HepG2 (cell line): Measurements from ENCODE around the gene ZNF548. TPM values are rescaled to one million over a fixed set of nuclear protein-coding genes. Genes with fewer than 3 reads are reported as not detected.

Source experiments
- ADNP ChIP-seq: sonication (generic); formaldehyde crosslinking; IDR thresholded peaks from 2 replicates; pipeline ENCODE4 v1.4.0; 2020; ENCODE audit warnings: missing genetic modification reagents
- BHLHE40 ChIP-seq: IDR thresholded peaks from 2 replicates; pipeline ENCODE4 v1.6.1; 2011; ENCODE audit warnings: low read length, improper control_type of control experiment
- FOXA3 ChIP-seq: IDR thresholded peaks from 2 replicates; pipeline ENCODE4 v1.6.1; 2016; ENCODE audit warnings: missing genetic modification reagents, missing compliant biosample characterization
- FOXK1 ChIP-seq: sonication (generic); formaldehyde crosslinking; IDR thresholded peaks from 2 replicates; pipeline ENCODE4 v1.4.0; 2020; ENCODE audit warnings: low read depth, missing genetic modification reagents, borderline replicate concordance
- FOXM1 ChIP-seq: sonication (generic); formaldehyde crosslinking; IDR thresholded peaks from 2 replicates; pipeline ENCODE4 v1.5.0; 2020; ENCODE audit warnings: missing genetic modification reagents
- FOXO4 ChIP-seq: sonication (generic); formaldehyde crosslinking; conservative IDR thresholded peaks from 2 replicates; pipeline ENCODE4 v1.8.1; 2023; ENCODE audit warnings: missing genetic modification reagents
- GTF3A ChIP-seq: sonication (generic); formaldehyde crosslinking; conservative IDR thresholded peaks from 2 replicates; pipeline ENCODE4 v1.4.0; 2020; ENCODE audit warnings: mild to moderate bottlenecking, missing genetic modification reagents
- KDM2A ChIP-seq: sonication (generic); formaldehyde crosslinking; IDR thresholded peaks from 2 replicates; pipeline ENCODE4 v1.4.0; 2020; ENCODE audit warnings: low read depth, missing genetic modification reagents, borderline replicate concordance
- MATR3 ChIP-seq: sonication (generic); formaldehyde crosslinking; IDR thresholded peaks from 2 replicates; pipeline ENCODE4 v1.4.0; 2020; ENCODE audit warnings: missing genetic modification reagents
- MEIS2 ChIP-seq: sonication (generic); formaldehyde crosslinking; IDR thresholded peaks from 2 replicates; pipeline ENCODE4 v1.9.0; 2021; ENCODE audit warnings: mild to moderate bottlenecking, missing genetic modification reagents
- NR1H2 ChIP-seq: sonication (generic); formaldehyde crosslinking; IDR thresholded peaks from 2 replicates; pipeline ENCODE4 v1.8.1; 2022; ENCODE audit warnings: low read depth, missing genetic modification reagents, borderline replicate concordance
- NRL ChIP-seq: sonication (generic); formaldehyde crosslinking; IDR thresholded peaks from 2 replicates; pipeline ENCODE4 v1.5.0; 2020; ENCODE audit warnings: missing genetic modification reagents, mild to moderate bottlenecking, moderate library complexity, borderline replicate concordance
- RARA ChIP-seq: IDR thresholded peaks from 2 replicates; pipeline ENCODE4 v1.6.1; 2016; ENCODE audit warnings: missing genetic modification reagents, missing compliant biosample characterization
- TEAD3 ChIP-seq: optimal IDR thresholded peaks from 2 replicates; pipeline ENCODE3; 2016; ENCODE audit warnings: borderline replicate concordance
- THYN1 ChIP-seq: sonication (generic); formaldehyde crosslinking; IDR thresholded peaks from 2 replicates; pipeline ENCODE4 v1.8.1; 2023; ENCODE audit warnings: low read depth, mild to moderate bottlenecking, moderate library complexity, missing genetic modification reagents, borderline replicate concordance
- ZFY ChIP-seq: sonication (generic); formaldehyde crosslinking; IDR thresholded peaks from 2 replicates; pipeline ENCODE4 v1.4.0; 2020; ENCODE audit warnings: missing genetic modification reagents
- ZNF451 ChIP-seq: sonication (generic); formaldehyde crosslinking; IDR thresholded peaks from 2 replicates; pipeline ENCODE4 v1.5.0; 2020; ENCODE audit warnings: mild to moderate bottlenecking, missing genetic modification reagents
- ZNF501 ChIP-seq: sonication (generic); formaldehyde crosslinking; IDR thresholded peaks from 2 replicates; pipeline ENCODE4 v1.5.1; 2020; ENCODE audit warnings: mild to moderate bottlenecking, moderate library complexity, missing genetic modification reagents
- ZZZ3 ChIP-seq: sonication (generic); formaldehyde crosslinking; IDR thresholded peaks from 2 replicates; pipeline ENCODE4 v1.4.0; 2020; ENCODE audit warnings: missing genetic modification reagents, mild to moderate bottlenecking, borderline replicate concordance
- polyA plus RNA-seq, 8 experiments: library from polyadenylated mRNA; depleted of rRNA in 3 of 8; stranded (reverse) in 7 of 8; unstranded in 1 of 8; fragments of >200 nt; fragmentation: Illumina TruSeq in 4 of 8; extraction: Trizol in 4 of 8; gene quantifications; 2 replicates each; pipeline versions ENCODE4 v1.2.1 to v1.2.3, GENCODE V29; 2011 to 2016; ENCODE audit warnings: low read depth in 4 of 8, missing spikeins in 1 of 8, mixed read lengths in 1 of 8; ENCODE audit not compliant: insufficient read depth in 1 of 8
- total RNA-seq, 5 experiments: library from RNA; depleted of rRNA; stranded (reverse); fragments of >200 nt; fragmentation: Illumina TruSeq; extraction: Trizol; gene quantifications; 2 replicates each; pipeline ENCODE4 v1.2.3, GENCODE V29; 2016; ENCODE audit warnings: low read depth in 1 of 5
- TF ChIP-seq, protein P1 (sequence below), 2 experiments: sonication (generic) in 1 of 2; formaldehyde crosslinking in 1 of 2; IDR thresholded peaks; 2 replicates each; pipeline versions ENCODE4 v1.4.0 to v1.6.1; 2018 to 2020; ENCODE audit warnings: missing genetic modification reagents in 2 of 2, borderline replicate concordance in 1 of 2, low read depth in 1 of 2, mild to moderate bottlenecking in 1 of 2, missing biosample characterization in 1 of 2
- TF ChIP-seq, protein P2 (sequence below): sonication (generic); formaldehyde crosslinking; IDR thresholded peaks from 2 replicates; pipeline ENCODE4 v1.8.0; 2022; ENCODE audit warnings: mild to moderate bottlenecking, missing genetic modification reagents, moderate library complexity
- TF ChIP-seq, protein P3 (sequence below): IDR thresholded peaks from 2 replicates; pipeline ENCODE4 v1.6.1; 2016; ENCODE audit warnings: missing genetic modification reagents, missing compliant biosample characterization
- TF ChIP-seq, protein P4 (sequence below): sonication (generic); formaldehyde crosslinking; IDR thresholded peaks from 2 replicates; pipeline ENCODE4 v1.4.0; 2020; ENCODE audit warnings: missing genetic modification reagents

ZNF548 gene
- total and polyA plus RNA-seq, 2 of the 13 experiments (the other 11 are each of a cell fraction or from before 2014, with no cell fraction given), result 19.6 to 24.9 TPM

- TF ChIP-seq, protein P1, sequence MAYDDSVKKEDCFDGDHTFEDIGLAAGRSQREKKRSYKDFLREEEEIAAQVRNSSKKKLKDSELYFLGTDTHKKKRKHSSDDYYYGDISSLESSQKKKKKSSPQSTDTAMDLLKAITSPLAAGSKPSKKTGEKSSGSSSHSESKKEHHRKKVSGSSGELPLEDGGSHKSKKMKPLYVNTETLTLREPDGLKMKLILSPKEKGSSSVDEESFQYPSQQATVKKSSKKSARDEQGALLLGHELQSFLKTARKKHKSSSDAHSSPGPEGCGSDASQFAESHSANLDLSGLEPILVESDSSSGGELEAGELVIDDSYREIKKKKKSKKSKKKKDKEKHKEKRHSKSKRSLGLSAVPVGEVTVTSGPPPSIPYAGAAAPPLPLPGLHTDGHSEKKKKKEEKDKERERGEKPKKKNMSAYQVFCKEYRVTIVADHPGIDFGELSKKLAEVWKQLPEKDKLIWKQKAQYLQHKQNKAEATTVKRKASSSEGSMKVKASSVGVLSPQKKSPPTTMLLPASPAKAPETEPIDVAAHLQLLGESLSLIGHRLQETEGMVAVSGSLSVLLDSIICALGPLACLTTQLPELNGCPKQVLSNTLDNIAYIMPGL (CRISPR knock-in tag; IDR thresholded peaks at IDR 0.05; ENCODE audit: borderline replicate concordance in 1 of 2, low read depth in 1 of 2), result peak; percentile 27 to 63; a peak in 3 of 4 replicates
- TF ChIP-seq NR1H2 (no peak), BHLHE40 (no peak), FOXA3 (CRISPR knock-in tag) (peak; percentile 43), RARA (CRISPR knock-in tag) (no peak), MATR3 (CRISPR knock-in tag) (no peak), FOXM1 (CRISPR knock-in tag) (no peak), ZNF451 (CRISPR knock-in tag) (no peak), ADNP (CRISPR knock-in tag) (no peak), GTF3A (CRISPR knock-in tag) (peak; percentile 89; the same call in 1 of the 2 replicates), ZFY (CRISPR knock-in tag) (peak; percentile 77), TEAD3 (peak; percentile 21), MEIS2 (CRISPR knock-in tag) (no peak), ZZZ3 (CRISPR knock-in tag) (0 out of 2 replicates have a peak, but pooled peaks have one; percentile 56), ZNF501 (peak; percentile 65; the same call in 1 of the 2 replicates), NRL (CRISPR knock-in tag) (peak; percentile 56; the same call in 1 of the 2 replicates), FOXO4 (CRISPR knock-in tag) (no peak), KDM2A (CRISPR knock-in tag) (peak; percentile 85), THYN1 (CRISPR knock-in tag) (no peak), FOXK1 (CRISPR knock-in tag) (peak; percentile 77; the same call in 1 of the 2 replicates)
- TF ChIP-seq, protein P2, sequence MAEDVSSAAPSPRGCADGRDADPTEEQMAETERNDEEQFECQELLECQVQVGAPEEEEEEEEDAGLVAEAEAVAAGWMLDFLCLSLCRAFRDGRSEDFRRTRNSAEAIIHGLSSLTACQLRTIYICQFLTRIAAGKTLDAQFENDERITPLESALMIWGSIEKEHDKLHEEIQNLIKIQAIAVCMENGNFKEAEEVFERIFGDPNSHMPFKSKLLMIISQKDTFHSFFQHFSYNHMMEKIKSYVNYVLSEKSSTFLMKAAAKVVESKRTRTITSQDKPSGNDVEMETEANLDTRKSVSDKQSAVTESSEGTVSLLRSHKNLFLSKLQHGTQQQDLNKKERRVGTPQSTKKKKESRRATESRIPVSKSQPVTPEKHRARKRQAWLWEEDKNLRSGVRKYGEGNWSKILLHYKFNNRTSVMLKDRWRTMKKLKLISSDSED (CRISPR knock-in tag), result no peak
- TF ChIP-seq, protein P3, sequence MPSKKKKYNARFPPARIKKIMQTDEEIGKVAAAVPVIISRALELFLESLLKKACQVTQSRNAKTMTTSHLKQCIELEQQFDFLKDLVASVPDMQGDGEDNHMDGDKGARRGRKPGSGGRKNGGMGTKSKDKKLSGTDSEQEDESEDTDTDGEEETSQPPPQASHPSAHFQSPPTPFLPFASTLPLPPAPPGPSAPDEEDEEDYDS, result peak; percentile 51; the same call in 1 of the 2 replicates
- TF ChIP-seq, protein P4, sequence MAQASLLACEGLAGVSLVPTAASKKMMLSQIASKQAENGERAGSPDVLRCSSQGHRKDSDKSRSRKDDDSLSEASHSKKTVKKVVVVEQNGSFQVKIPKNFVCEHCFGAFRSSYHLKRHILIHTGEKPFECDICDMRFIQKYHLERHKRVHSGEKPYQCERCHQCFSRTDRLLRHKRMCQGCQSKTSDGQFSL (CRISPR knock-in tag), result no peak
Observed at GRCh38 chr19:57350877-57351805, 38.5 kb upstream of the ZNF548 start, which contains the start of gene ZNF304 (continued).
